IPS-20b (cell line): ENCODE measurements around the gene ZNF423.

Experiments
- H3K27ac ChIP-seq: one replicate; pipeline ENCODE4 v1.5.1; 2013; ENCODE audit warnings: low read length
- H3K27me3 ChIP-seq: 2 replicates; pipeline ENCODE4 v1.6.1; 2013; ENCODE audit warnings: mild to moderate bottlenecking, low read length, inconsistent platforms; ENCODE audit not compliant: insufficient read depth
- H3K36me3 ChIP-seq: 2 replicates; pipeline ENCODE4 v1.6.1; 2013; ENCODE audit warnings: low read depth, mild to moderate bottlenecking, inconsistent platforms, low read length, moderate library complexity; ENCODE audit not compliant: insufficient read depth
- H3K4me1 ChIP-seq: 2 replicates; pipeline ENCODE4 v1.6.1; 2013; ENCODE audit warnings: mild to moderate bottlenecking, control low read depth, inconsistent platforms, low read length, moderate library complexity; ENCODE audit not compliant: insufficient read depth
- H3K4me3 ChIP-seq: 2 replicates; pipeline ENCODE4 v1.5.1; 2013; ENCODE audit warnings: mild to moderate bottlenecking, low read length, inconsistent platforms
- H3K9ac ChIP-seq: 2 replicates; pipeline ENCODE4 v1.6.1; 2013; ENCODE audit warnings: low read depth, mild to moderate bottlenecking, inconsistent platforms, low read length, moderate library complexity
- H3K9me3 ChIP-seq: 2 replicates; pipeline ENCODE4 v1.6.1; 2013; ENCODE audit warnings: mild to moderate bottlenecking, low read depth, low read length, inconsistent platforms; ENCODE audit not compliant: insufficient read depth

ZNF423 gene

GRCh38 chr16:49726155-49726554, 129.8 kb downstream of the ZNF423 start:
- Histone ChIP-seq H3K4me1 (no peaks in the 10 kb centered on the region), H3K27ac (no peak overlapping the region), H3K9ac (no peak overlapping the region), H3K27me3 (no peaks in the 10 kb centered on the region), H3K9me3 (peaks cover 6% of the 10 kb centered on the region; the same call in 1 of the 2 replicates), H3K4me3 (no peak overlapping the region), H3K36me3 (peaks cover 17% of the 10 kb centered on the region)

DNA sequence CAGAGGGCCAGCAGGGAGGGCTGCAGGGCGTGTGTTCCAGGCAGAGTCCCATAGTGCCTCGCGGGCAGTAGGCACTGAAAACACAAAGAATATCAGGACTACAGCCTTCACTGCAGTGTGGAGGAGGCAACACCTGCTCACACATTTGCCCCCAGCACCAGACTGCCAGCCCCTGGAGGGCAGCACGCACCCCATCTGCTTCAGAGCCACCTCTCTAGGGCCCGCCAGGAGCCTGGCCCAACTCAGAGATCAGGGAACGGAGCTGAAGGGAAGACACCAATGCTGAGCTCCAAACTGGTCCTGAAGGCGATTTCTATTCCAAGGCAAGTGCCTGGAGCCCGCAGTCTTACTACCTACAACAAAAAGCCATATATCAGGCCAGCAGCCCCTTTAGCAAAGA, 130.3 kb downstream of the ZNF423 start:
- Histone ChIP-seq H3K9me3 (peaks cover 6% of the 10 kb centered on the region; the same call in 1 of the 2 replicates), H3K36me3 (peaks cover 15% of the 10 kb centered on the region), H3K4me3 (no peak overlapping the region), H3K9ac (no peak overlapping the region), H3K4me1 (no peaks in the 10 kb centered on the region), H3K27me3 (no peaks in the 10 kb centered on the region), H3K27ac (no peak overlapping the region)

GRCh38 chr16:49724774-49725173, 131.1 kb downstream of the ZNF423 start:
- Histone ChIP-seq H3K4me1 (no peaks in the 10 kb centered on the region), H3K27me3 (no peaks in the 10 kb centered on the region), H3K9me3 (peaks cover 2% of the 10 kb centered on the region; the same call in 1 of the 2 replicates), H3K9ac (no peak overlapping the region), H3K36me3 (peaks cover 7% of the 10 kb centered on the region), H3K4me3 (no peak overlapping the region), H3K27ac (no peak overlapping the region)

DNA sequence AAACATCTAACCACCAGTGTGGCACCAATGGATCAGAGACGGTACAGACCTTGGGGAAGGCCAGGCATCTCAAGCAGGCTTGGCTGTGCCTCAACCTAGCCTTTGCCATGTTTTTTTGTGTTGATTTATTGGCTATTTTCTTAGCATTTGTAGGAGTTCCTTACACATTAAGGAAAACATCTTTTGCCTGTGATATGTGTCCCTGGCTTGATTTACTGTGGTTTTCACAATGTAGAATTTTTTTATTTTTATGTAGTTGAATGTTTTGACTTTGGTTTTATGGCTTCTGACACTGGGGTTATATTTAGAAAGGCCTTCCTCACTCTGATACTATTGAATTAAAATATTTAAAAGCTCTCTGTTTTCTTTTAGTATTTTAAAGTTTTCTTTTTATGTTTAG, 132.6 kb downstream of the ZNF423 start:
- Histone ChIP-seq H3K9ac (no peak overlapping the region), H3K27ac (no peak overlapping the region), H3K36me3 (peaks cover 2% of the 10 kb centered on the region; the same call in 1 of the 2 replicates), H3K4me1 (no peaks in the 10 kb centered on the region), H3K27me3 (no peaks in the 10 kb centered on the region), H3K9me3 (no peaks in the 10 kb centered on the region), H3K4me3 (no peak overlapping the region)

GRCh38 chr16:49720225-49720624, 135.7 kb downstream of the ZNF423 start:
- 0 out of 2 replicates have a peak, but pooled peaks cover 3% of the 10 kb centered on the region for H3K36me3 ChIP-seq
- H3K4me1 ChIP-seq = no peaks in the 10 kb centered on the region
- H3K9me3 ChIP-seq = no peaks in the 10 kb centered on the region
- H3K27ac ChIP-seq = no peak overlapping the region
- no peak overlapping the region for H3K9ac ChIP-seq
- no peak overlapping the region for H3K4me3 ChIP-seq
- H3K27me3 ChIP-seq = no peaks in the 10 kb centered on the region

GRCh38 chr16:49717689-49718088, 138.2 kb downstream of the ZNF423 start:
- no peak overlapping the region for H3K27ac ChIP-seq
- no peak overlapping the region for H3K9ac ChIP-seq
- no peak overlapping the region for H3K4me3 ChIP-seq
- H3K9me3 ChIP-seq = no peaks in the 10 kb centered on the region
- no peaks in the 10 kb centered on the region for H3K27me3 ChIP-seq
- 0 out of 2 replicates have a peak, but pooled peaks cover 3% of the 10 kb centered on the region for H3K36me3 ChIP-seq
- H3K4me1 ChIP-seq = peaks cover 3% of the 10 kb centered on the region; the same call in 1 of the 2 replicates

- no peaks in the 10 kb centered on the region for H3K9me3 ChIP-seq
- H3K36me3 ChIP-seq = 0 out of 2 replicates have a peak, but pooled peaks cover 3% of the 10 kb centered on the region
- peaks cover 3% of the 10 kb centered on the region; the same call in 1 of the 2 replicates for H3K4me1 ChIP-seq
- no peaks in the 10 kb centered on the region for H3K27me3 ChIP-seq
- no peak overlapping the region for H3K27ac ChIP-seq
- no peak overlapping the region for H3K4me3 ChIP-seq
- no peak overlapping the region for H3K9ac ChIP-seq
Observed at GRCh38 chr16:49716339-49716934, 139.5 kb downstream of the ZNF423 start.

GRCh38 chr16:49713770-49714169, 142.1 kb downstream of the ZNF423 start:
- Histone ChIP-seq H3K9me3 (no peaks in the 10 kb centered on the region), H3K4me1 (peaks cover 7% of the 10 kb centered on the region; the same call in 1 of the 2 replicates), H3K27ac (no peak overlapping the region), H3K9ac (no peak overlapping the region), H3K4me3 (no peak overlapping the region), H3K36me3 (0 out of 2 replicates have a peak, but pooled peaks cover 3% of the 10 kb centered on the region), H3K27me3 (no peaks in the 10 kb centered on the region)

- Histone ChIP-seq H3K27me3 (no peaks in the 10 kb centered on the region), H3K36me3 (no peaks in the 10 kb centered on the region), H3K9ac (no peak overlapping the region), H3K27ac (no peak overlapping the region), H3K4me1 (peaks cover 7% of the 10 kb centered on the region; the same call in 1 of the 2 replicates), H3K4me3 (no peak overlapping the region), H3K9me3 (no peaks in the 10 kb centered on the region)
Observed at GRCh38 chr16:49712542-49712941, 143.4 kb downstream of the ZNF423 start.

DNA sequence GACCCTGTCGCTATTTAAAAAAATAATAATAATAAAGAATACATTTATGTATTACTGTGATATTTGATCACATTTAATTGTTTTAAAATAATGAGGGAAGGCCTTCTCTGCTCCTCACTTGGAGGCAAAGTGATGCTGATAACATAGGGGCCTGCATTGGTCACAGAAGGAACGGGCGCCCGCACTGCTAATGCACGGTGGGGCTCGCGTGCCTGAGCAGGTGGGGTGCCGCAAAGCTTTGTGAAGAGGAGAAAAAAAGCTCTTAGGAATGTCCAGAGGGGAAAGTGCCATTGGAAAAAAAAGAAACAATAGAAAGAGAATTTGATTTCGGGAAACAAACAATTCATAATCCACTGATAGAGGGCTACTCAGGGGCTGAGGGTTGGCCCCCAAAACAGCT, 143.8 kb downstream of the ZNF423 start:
- no peak overlapping the region for H3K9ac ChIP-seq
- H3K27ac ChIP-seq = no peak overlapping the region
- H3K9me3 ChIP-seq = no peaks in the 10 kb centered on the region
- H3K4me3 ChIP-seq = no peak overlapping the region
- H3K4me1 ChIP-seq = peaks cover 7% of the 10 kb centered on the region; the same call in 1 of the 2 replicates
- H3K36me3 ChIP-seq = no peaks in the 10 kb centered on the region
- no peaks in the 10 kb centered on the region for H3K27me3 ChIP-seq

DNA sequence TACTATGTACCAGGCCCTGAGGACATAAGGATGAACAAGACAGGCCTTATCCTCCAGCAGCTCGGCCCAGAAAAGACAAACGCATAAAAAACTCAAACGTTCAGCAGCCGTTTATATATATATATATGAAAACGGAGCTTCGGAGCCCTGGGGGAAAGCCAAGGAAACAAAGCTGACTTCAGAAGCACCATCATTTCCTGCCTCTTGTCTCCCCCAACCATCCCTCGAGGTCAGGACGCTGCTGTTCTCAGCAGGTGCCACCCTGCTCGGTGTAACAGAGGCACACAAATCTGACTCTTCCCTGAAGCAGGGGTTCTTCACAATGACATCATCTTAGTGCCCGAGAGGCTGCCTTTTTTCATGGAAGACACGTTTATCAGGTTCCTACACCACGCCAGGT, 146.9 kb downstream of the ZNF423 start:
- peaks cover 10% of the 10 kb centered on the region; the same call in 1 of the 2 replicates for H3K4me1 ChIP-seq
- no peaks in the 10 kb centered on the region for H3K27me3 ChIP-seq
- no peak overlapping the region for H3K9ac ChIP-seq
- H3K4me3 ChIP-seq = no peak overlapping the region
- H3K9me3 ChIP-seq = no peaks in the 10 kb centered on the region
- no peaks in the 10 kb centered on the region for H3K36me3 ChIP-seq
- no peak overlapping the region for H3K27ac ChIP-seq

DNA sequence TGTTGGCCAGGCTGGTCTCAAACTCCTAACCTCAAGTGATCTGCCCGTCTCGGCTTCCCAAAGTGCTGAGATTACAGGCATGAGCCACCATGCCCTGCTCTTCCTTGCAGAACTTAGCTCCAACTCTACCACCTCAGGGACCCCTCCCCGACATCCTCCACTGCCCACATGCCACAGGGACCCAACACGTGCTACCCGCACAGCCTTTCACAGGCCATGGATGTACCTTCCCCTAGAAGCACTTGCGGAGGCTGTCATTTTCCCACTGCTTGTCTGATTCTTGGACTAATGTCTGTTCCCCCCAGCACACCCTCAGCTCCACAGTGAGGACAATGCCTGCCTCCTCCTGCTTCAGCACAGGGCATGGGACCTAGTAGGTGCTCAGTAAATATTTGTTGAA, 147.4 kb downstream of the ZNF423 start:
- H3K27me3 ChIP-seq = no peaks in the 10 kb centered on the region

More for the DNA sequence above, 147.4 kb downstream of the ZNF423 start:
- Histone ChIP-seq H3K9ac (no peak overlapping the region; the same call in 1 of the 2 replicates), H3K36me3 (no peaks in the 10 kb centered on the region), H3K9me3 (no peaks in the 10 kb centered on the region), H3K4me3 (no peak overlapping the region), H3K27ac (no peak overlapping the region), H3K4me1 (peaks cover 13% of the 10 kb centered on the region; the same call in 1 of the 2 replicates)
